Kidney (tissue), 14 donors: ENCODE results near the gene SPECC1. TPM values are rescaled to one million over a fixed set of nuclear protein-coding genes. Genes with fewer than 3 reads are reported as not detected.
"Not testable (repeated sequence)": the region's sequence is repeated elsewhere in the genome, so short reads cannot be mapped to it uniquely, and the experiment has no call there.

Experiments used
- DNase-seq, 5 donors: peaks; one replicate each; pipeline ENCODE4 v3.0.0-alpha.2; 2013 to 2020
- FAIRE-seq: peaks from 2 replicates; lab custom pipeline; 2012; peaks lifted over from hg19 to GRCh38; lab: Jason Lieb, UNC
- H3K27ac ChIP-seq, 2 donors: one replicate each; pipeline ENCODE4 v1.7.0; 2013; ENCODE audit warnings: low read depth in 2 of 2, low read length in 2 of 2, inconsistent platforms in 1 of 2
- H3K27me3 ChIP-seq: one replicate; pipeline ENCODE4 v1.7.1; 2013; ENCODE audit warnings: low read length, inconsistent platforms; ENCODE audit not compliant: control insufficient read depth, insufficient read depth
- H3K36me3 ChIP-seq, 3 donors: one replicate each; pipeline versions ENCODE4 v1.7.0 to v1.7.1; 2013; ENCODE audit warnings: low read length in 3 of 3, control low read depth in 1 of 3, inconsistent platforms in 1 of 3; ENCODE audit not compliant: insufficient read depth in 3 of 3, control insufficient read depth in 2 of 3
- H3K4me1 ChIP-seq, 3 donors: one replicate each; pipeline versions ENCODE4 v1.7.0 to v1.7.1; 2013; ENCODE audit warnings: low read length in 3 of 3, inconsistent platforms in 1 of 3, low read depth in 1 of 3; ENCODE audit not compliant: control insufficient read depth in 2 of 3, insufficient read depth in 2 of 3
- H3K4me3 ChIP-seq, 3 donors: one replicate each; pipeline versions ENCODE4 v1.7.0 to v1.8.1; 2013; ENCODE audit warnings: low read length in 3 of 3, control low read depth in 1 of 3, inconsistent platforms in 1 of 3
- H3K9ac ChIP-seq, 3 donors: one replicate each; pipeline versions ENCODE4 v1.7.0 to v1.7.1; 2013; ENCODE audit warnings: low read length in 3 of 3, control low read depth in 1 of 3, inconsistent platforms in 1 of 3
- H3K9me3 ChIP-seq, 3 donors: one replicate each; pipeline versions ENCODE4 v1.7.0 to v1.7.1; 2013; ENCODE audit warnings: low read length in 3 of 3, control low read depth in 1 of 3, inconsistent platforms in 1 of 3; ENCODE audit not compliant: control insufficient read depth in 2 of 3, insufficient read depth in 1 of 3
- CTCF ChIP-seq: IDR thresholded peaks from 3 replicates; pipeline ENCODE4 v1.5.1; 2012; ENCODE audit warnings: mild to moderate bottlenecking, moderate library complexity, borderline replicate concordance; ENCODE audit not compliant: insufficient read depth; ENCODE audit errors: extremely low read depth
- intact Hi-C: fragments of 100-400 bp; cut with DNase I; formaldehyde crosslinking; loops from one replicate; pipeline ENCODE4 v1.11.1; 2022
- polyA plus RNA-seq: library from polyadenylated mRNA; stranded (reverse); fragments of 350-450 nt; fragmentation: Illumina TruSeq; extraction: RNeasy Lipid Tissue Mini Kit (QIAGEN cat#74804); gene quantifications from one replicate; pipeline ENCODE4 v1.2.3, GENCODE V29; 2014; ENCODE audit warnings: low read depth, low replicate concordance; ENCODE audit not compliant: insufficient read depth
- total RNA-seq: library from RNA; stranded (reverse); fragmentation: NEBNext Ultra II Directional; extraction: Animal tissue kit (Norgen Biotek cat#: 25700); gene quantifications from one replicate; pipeline ENCODE4 v1.2.1, GENCODE V29; 2021
- donor health status: control.
- donor health status: control.
- donor health status: control.
- donor health status: control.
- donor health status: control.
- donor health status: DM: yes; HTN: yes; CAD: no.
- donor health status: Normal renal cell carcinoma (clear cell type).

SPECC1 gene
- total and polyA plus RNA-seq, 2 donors from 2014 or later: 7.6 to 29.1 TPM

- no peak overlapping the region for H3K9ac ChIP-seq
- H3K4me3 ChIP-seq: no peak overlapping the region
- H3K27ac ChIP-seq: no peak overlapping the region
- H3K9me3 ChIP-seq: no peaks in the 10 kb centered on the region
- no peak for DNase-seq
- peaks cover 0 to 4% (median 0%) of the 10 kb centered on the region in 3 donors for H3K4me1 ChIP-seq
- intact Hi-C loops: no loop called here
- H3K27me3 ChIP-seq: no peaks in the 10 kb centered on the region
- no peak for FAIRE-seq
- TF ChIP-seq CTCF: no peak
- no peaks in the 10 kb centered on the region for H3K36me3 ChIP-seq
Measured at GRCh38 chr17:20098314-20098713, 89.2 kb downstream of the SPECC1 start.

- H3K36me3 ChIP-seq, DNase-seq, H3K9ac ChIP-seq, intact Hi-C loops, H3K27ac ChIP-seq, H3K4me3 ChIP-seq, H3K27me3 ChIP-seq, H3K4me1 ChIP-seq, H3K9me3 ChIP-seq, FAIRE-seq: not testable (repeated sequence)
Measured at GRCh38 chr17:20100806-20101205, 91.6 kb downstream of the SPECC1 start.

- FAIRE-seq (no peak), DNase-seq (peak in 1 of 5 donors; percentile 56)
- Histone ChIP-seq H3K27ac (no peak overlapping the region), H3K4me3 (no peak overlapping the region), H3K4me1 (no peaks in the 10 kb centered on the region), H3K27me3 (no peaks in the 10 kb centered on the region), H3K9ac (peak overlapping the region in 1 of 3 donors; percentile 1), H3K36me3 (no peaks in the 10 kb centered on the region), H3K9me3 (no peaks in the 10 kb centered on the region)
- intact Hi-C loops: no loop called here
- no peak for TF ChIP-seq CTCF
Measured at GRCh38 chr17:20103454-20104446, 94.6 kb downstream of the SPECC1 start.

- Histone ChIP-seq H3K9me3 (no peaks in the 10 kb centered on the region), H3K4me3 (no peak overlapping the region), H3K36me3 (no peaks in the 10 kb centered on the region), H3K27me3 (no peaks in the 10 kb centered on the region), H3K9ac (no peak overlapping the region), H3K27ac (no peak overlapping the region), H3K4me1 (no peaks in the 10 kb centered on the region)
- intact Hi-C loops: no loop called here
- DNase-seq (no peak), FAIRE-seq (no peak)
- TF ChIP-seq CTCF: no peak
Measured at GRCh38 chr17:20105539-20106280, 96.6 kb downstream of the SPECC1 start.

- H3K4me3 ChIP-seq, intact Hi-C loops, H3K27me3 ChIP-seq, H3K36me3 ChIP-seq, FAIRE-seq, DNase-seq, H3K27ac ChIP-seq, H3K9me3 ChIP-seq, H3K4me1 ChIP-seq, H3K9ac ChIP-seq: not testable (repeated sequence)
Measured at GRCh38 chr17:20106446-20106845, 97.3 kb downstream of the SPECC1 start.
